DMS153 treated with DMSO at 0.1 percent for 48 hours (cell line): ENCODE data around the gene PRODH.
"Not testable (repeated sequence)": the region's sequence is repeated elsewhere in the genome, so short reads cannot be mapped to it uniquely, and the experiment has no call there.

Experiments used
- DNase-seq: peaks from one replicate; lab custom pipeline; 2025; ENCODE audit not compliant: unreplicated experiment; lab: John Stamatoyannopoulos, UW

PRODH gene

GRCh38 chr22:18935889-18936529 lies at the start of gene PRODH:
PRODH (minus strand) TSS chr22:18936293; CDS start chr22:18936287, 6 bp downstream.
- DNase-seq, result no peak

GRCh38 chr22:18985780-18986179 lies 49.7 kb upstream of the PRODH start:
- no peak for DNase-seq

GRCh38 chr22:18984564-18984963 lies 48.5 kb upstream of the PRODH start:
- no peak for DNase-seq

GRCh38 chr22:18983120-18983651 lies 47.1 kb upstream of the PRODH start:
- no peak for DNase-seq

GRCh38 chr22:18980829-18981228 lies 44.7 kb upstream of the PRODH start:
- no peak for DNase-seq

- no peak for DNase-seq
Observed at GRCh38 chr22:18979957-18980356, 43.9 kb upstream of the PRODH start.

GRCh38 chr22:18978506-18978905 lies 42.4 kb upstream of the PRODH start:
- no peak for DNase-seq

GRCh38 chr22:18977824-18978425 lies 41.8 kb upstream of the PRODH start:
- no peak for DNase-seq

- no peak for DNase-seq
Observed at GRCh38 chr22:18976197-18976751, 40.2 kb upstream of the PRODH start.

- no peak for DNase-seq
Observed at GRCh38 chr22:18975434-18976196, 39.5 kb upstream of the PRODH start.

- DNase-seq, result no peak
Observed at GRCh38 chr22:18974477-18975180, 38.5 kb upstream of the PRODH start.

- DNase-seq, result no peak
Observed at GRCh38 chr22:18973264-18974031, 37.4 kb upstream of the PRODH start.

- not testable (repeated sequence) for DNase-seq
Observed at GRCh38 chr22:18972591-18972990, 36.5 kb upstream of the PRODH start.

- not testable (repeated sequence) for DNase-seq
Observed at GRCh38 chr22:18972029-18972428, 35.9 kb upstream of the PRODH start.

GRCh38 chr22:18971321-18971751 lies 35.2 kb upstream of the PRODH start:
- DNase-seq, result no peak

GRCh38 chr22:18970948-18971315 lies 34.8 kb upstream of the PRODH start:
- no peak for DNase-seq

- no peak for DNase-seq
Observed at GRCh38 chr22:18970176-18970947, 34.3 kb upstream of the PRODH start.

- not testable (repeated sequence) for DNase-seq
Observed at GRCh38 chr22:18969158-18969942, 33.3 kb upstream of the PRODH start.
